SK-N-SH (cell line): ENCODE measurements around the gene KIAA0319L. TPM values are rescaled to one million over a fixed set of nuclear protein-coding genes. Genes with fewer than 3 reads are reported as not detected.

Source experiments
- CTCF ChIA-PET: fragments of 300-600, 350-600 bp; formaldehyde crosslinking; extraction: SDS; loops from one replicate; lab custom pipeline; 2021; lab: Yijun Ruan, JAX
- POLR2A ChIA-PET: fragments of 350-600 bp; sonication (Branson Sonifier 250); formaldehyde crosslinking; extraction: SDS; loops from one replicate; lab custom pipeline; 2020; ENCODE audit warnings: antibody characterized with exemption, inconsistent platforms; lab: Yijun Ruan, JAX
- DNase-seq: peaks from one replicate; pipeline ENCODE4 v3.0.0; 2012
- H2AFZ ChIP-seq: fragments of 200-600 bp; sonication (generic); 2 replicates; pipeline ENCODE4 v1.8.1; 2016; ENCODE audit warnings: antibody characterized with exemption, mild to moderate bottlenecking, low read depth
- H3F3A ChIP-seq: fragments of 200-600 bp; sonication (generic); replicated peaks from 2 replicates; pipeline ENCODE3; 2016; ENCODE audit warnings: antibody characterized with exemption, mild to moderate bottlenecking; ENCODE audit not compliant: insufficient read depth
- H3K27ac ChIP-seq, 2 experiments: fragments of 200-500 bp in 1 of 2; fragments of 200-600 bp in 1 of 2; sonication (Bioruptor generic) in 1 of 2; sonication (generic), shearing (Covaris generic) in 1 of 2; 2 replicates each; pipeline versions ENCODE4 v1.5.1 to v1.6.1; 2014 to 2016; ENCODE audit warnings: low read depth in 2 of 2, inconsistent platforms in 1 of 2, low read length in 1 of 2, mild to moderate bottlenecking in 1 of 2, mixed read lengths in 1 of 2
- H3K27me3 ChIP-seq: fragments of 200-600 bp; sonication (generic), shearing (Covaris generic); 2 replicates; pipeline ENCODE4 v1.6.1; 2016; ENCODE audit warnings: mixed run types; ENCODE audit not compliant: insufficient read depth
- H3K36me3 ChIP-seq, 2 experiments: fragments of 200-500 bp in 1 of 2; fragments of 200-600 bp in 1 of 2; sonication (Bioruptor generic) in 1 of 2; sonication (generic) in 1 of 2; replicated peaks in 1 of 2; 2 replicates each; pipeline versions ENCODE3 to v1.5.1; 2014 to 2016; ENCODE audit warnings: low read length in 1 of 2, mild to moderate bottlenecking in 1 of 2; ENCODE audit not compliant: insufficient read depth in 2 of 2, control insufficient read depth in 1 of 2
- H3K4me1 ChIP-seq, 2 experiments: fragments of 200-500 bp in 1 of 2; fragments of 200-600 bp in 1 of 2; sonication (Bioruptor generic) in 1 of 2; sonication (generic), shearing (Covaris generic) in 1 of 2; 2 replicates each; pipeline versions ENCODE4 v1.5.1 to v1.6.1; 2014 to 2016; ENCODE audit warnings: low read depth in 1 of 2, low read length in 1 of 2, mixed run types in 1 of 2; ENCODE audit not compliant: insufficient read depth in 2 of 2, control insufficient read depth in 1 of 2
- H3K4me2 ChIP-seq: fragments of 200-600 bp; sonication (generic), shearing (Covaris generic); 2 replicates; pipeline ENCODE4 v1.6.1; 2017; ENCODE audit warnings: mixed run types
- H3K4me3 ChIP-seq, 2 experiments: fragments of 200-500 bp in 1 of 2; fragments of 200-600 bp in 1 of 2; sonication (Bioruptor generic) in 1 of 2; sonication (generic), shearing (Covaris generic) in 1 of 2; 2 replicates each; pipeline versions ENCODE4 v1.5.1 to v1.8.1; 2014 to 2016; ENCODE audit warnings: low read depth in 2 of 2, inconsistent platforms in 1 of 2, low read length in 1 of 2, mild to moderate bottlenecking in 1 of 2, mixed read lengths in 1 of 2, moderate library complexity in 1 of 2
- H3K79me2 ChIP-seq: fragments of 200-600 bp; sonication (generic); 2 replicates; pipeline ENCODE4 v1.8.1; 2017; ENCODE audit warnings: mild to moderate bottlenecking; ENCODE audit not compliant: insufficient read depth
- H3K9ac ChIP-seq: fragments of 200-600 bp; sonication (generic); 2 replicates; pipeline ENCODE4 v1.6.1; 2017; ENCODE audit warnings: mixed run types
- H3K9me2 ChIP-seq: fragments of 200-600 bp; sonication (generic); 2 replicates; pipeline ENCODE4 v1.6.1; 2017; ENCODE audit warnings: mixed run types
- H3K9me3 ChIP-seq: fragments of 200-600 bp; sonication (generic); 2 replicates; pipeline ENCODE4 v1.6.1; 2017; ENCODE audit warnings: mixed run types, mild to moderate bottlenecking, moderate library complexity
- H4K20me1 ChIP-seq: fragments of 200-600 bp; sonication (generic); 2 replicates; pipeline ENCODE4 v1.6.1; 2017; ENCODE audit warnings: mild to moderate bottlenecking, mixed run types; ENCODE audit not compliant: insufficient read depth
- FOSL2 ChIP-seq: IDR thresholded peaks from 2 replicates; pipeline ENCODE4 v1.4.0; 2012; ENCODE audit warnings: low read depth, mild to moderate bottlenecking, moderate library complexity, borderline replicate concordance
- GABPA ChIP-seq: IDR thresholded peaks from 2 replicates; pipeline ENCODE4 v1.4.0; 2012; ENCODE audit warnings: low read depth, mild to moderate bottlenecking
- IRF3 ChIP-seq: fragments of 150-350 bp; IDR thresholded peaks from 2 replicates; pipeline ENCODE4 v1.6.1; 2016; ENCODE audit warnings: mild to moderate bottlenecking, low read depth, low read length
- PBX3 ChIP-seq: IDR thresholded peaks from 2 replicates; pipeline ENCODE4; 2012
- POLR2AphosphoS5 ChIP-seq: IDR thresholded peaks from 2 replicates; pipeline ENCODE4 v1.6.1; 2012; ENCODE audit warnings: low read depth, low read length
- RCOR1 ChIP-seq: fragments of 150-350 bp; IDR thresholded peaks from 2 replicates; pipeline ENCODE4 v1.6.1; 2017; ENCODE audit warnings: antibody characterized with exemption, low read length
- RXRA ChIP-seq: IDR thresholded peaks from 2 replicates; pipeline ENCODE4 v1.4.0; 2012; ENCODE audit warnings: low read depth, mild to moderate bottlenecking, borderline replicate concordance
- SIN3A ChIP-seq: IDR thresholded peaks from 2 replicates; pipeline ENCODE4 v1.6.1; 2012; ENCODE audit warnings: low read depth, mild to moderate bottlenecking, low read length, moderate library complexity, borderline replicate concordance
- SMC3 ChIP-seq: IDR thresholded peaks from 2 replicates; pipeline ENCODE4 v1.6.1; 2012; ENCODE audit warnings: low read depth, low read length, improper control_type of control experiment
- TAF1 ChIP-seq: IDR thresholded peaks from 2 replicates; pipeline ENCODE4 v1.6.1; 2012; ENCODE audit warnings: low read depth, mild to moderate bottlenecking, low read length, moderate library complexity, borderline replicate concordance
- TEAD4 ChIP-seq: IDR thresholded peaks from 2 replicates; pipeline ENCODE4 v1.4.0; 2012; ENCODE audit warnings: mild to moderate bottlenecking, borderline replicate concordance; ENCODE audit not compliant: insufficient read depth
- USF2 ChIP-seq: fragments of 150-350 bp; IDR thresholded peaks from 2 replicates; pipeline ENCODE4 v1.6.1; 2017; ENCODE audit warnings: antibody characterized with exemption, low read length, low read depth, borderline replicate concordance
- WGBS: methylation state at CpG from one replicate; pipeline ENCODE4 v1.1.6; 2017; ENCODE audit warnings: low lambda C conversion rate; 5-methylcytosine and 5-hydroxymethylcytosine counted together
- polyA plus RNA-seq, 3 experiments: library from polyadenylated mRNA; depleted of rRNA; stranded (reverse); fragments of >200 nt; gene quantifications; 2 replicates each; pipeline ENCODE4 v1.2.3, GENCODE V29; 2012

Gene KIAA0319L
- polyA plus RNA-seq, 1 of the 3 experiments (the other 2 are of a cell fraction) = 51.9 TPM

GRCh38 chr1:35574125-35574654, 17.0 kb upstream of the KIAA0319L start:
- no peaks in the 10 kb centered on the region for H4K20me1 ChIP-seq
- H3K36me3 ChIP-seq = no peaks in the 10 kb centered on the region
- WGBS = 96% methylated on average over 10 of the region's 48 CpGs
- no peak for TF ChIP-seq RCOR1
- no peak for TF ChIP-seq IRF3
- TF ChIP-seq TAF1 = no peak
- no peak for TF ChIP-seq SIN3A
- TF ChIP-seq TEAD4 = no peak
- no peak for TF ChIP-seq FOSL2
- no peak for TF ChIP-seq RXRA
- TF ChIP-seq SMC3 = no peak
- TF ChIP-seq USF2 = no peak
- TF ChIP-seq POLR2AphosphoS5 = no peak
- TF ChIP-seq GABPA = no peak
- TF ChIP-seq PBX3 = no peak
- no peak for DNase-seq
- no peak overlapping the region for H3K4me2 ChIP-seq
- H3K27ac ChIP-seq = no peak overlapping the region
- H3K79me2 ChIP-seq = no peaks in the 10 kb centered on the region
- H3K4me3 ChIP-seq = no peak overlapping the region
- H3K9me2 ChIP-seq = no peaks in the 10 kb centered on the region
- H3K9me3 ChIP-seq = no peaks in the 10 kb centered on the region
- H3K4me1 ChIP-seq = peaks cover 0 to 9% of the 10 kb centered on the region in 2 experiments; a peak in 1 of 4 replicates
- no peak overlapping the region for H2AFZ ChIP-seq
- H3K27me3 ChIP-seq = no peaks in the 10 kb centered on the region
- ChIA-PET CTCF (interaction anchor here (2.3 to 11.7 kb wide), 2 partner anchors 141 to 152 kb away, joined by 18 to 347 read pairs; no protein-coding TSS in a partner anchor), POLR2A (no interaction called here)
- H3K9ac ChIP-seq = no peak overlapping the region
- H3F3A ChIP-seq = no peaks in the 10 kb centered on the region
